HG02943 (cell line): ENCODE results near the gene RFNG.

Experiments
- ATAC-seq: cut with Tn5 transposase; IDR thresholded peaks from one replicate; pipeline ENCODE4 v1.9.1; 2021; ENCODE audit warnings: mild to moderate bottlenecking, low read depth, moderate library complexity; ENCODE audit not compliant: unreplicated experiment

Gene RFNG

GRCh38 chr17:82051776-82052637 is at the start of gene RFNG, which contains the start of gene GPS1:
RFNG (minus strand) TSS chr17:82051811; CDS start chr17:82051766, 45 bp downstream.
GPS1 (plus strand) TSS chr17:82051898; CDS start chr17:82051932, 34 bp downstream.
- ATAC-seq = no peak

GRCh38 chr17:82101301-82101715 is 49.7 kb upstream of the RFNG start:
- ATAC-seq = no peak

- no peak for ATAC-seq
Observed at GRCh38 chr17:82100502-82101298, 49.1 kb upstream of the RFNG start.

GRCh38 chr17:82098939-82099763 is 47.5 kb upstream of the RFNG start:
- peak; percentile 12 for ATAC-seq

GRCh38 chr17:82098169-82098938 is 46.7 kb upstream of the RFNG start, which contains the start of gene FASN:
FASN (minus strand) TSS chr17:82098236; CDS start chr17:82096445, 1,791 bp downstream.
- peak; percentile 62 for ATAC-seq

- no peak for ATAC-seq
Observed at GRCh38 chr17:82097919-82098168, 46.2 kb upstream of the RFNG start.

- no peak for ATAC-seq
Observed at GRCh38 chr17:82097184-82097918, 45.7 kb upstream of the RFNG start.

- ATAC-seq = no peak
Observed at GRCh38 chr17:82096709-82097183, 45.1 kb upstream of the RFNG start.

GRCh38 chr17:82095777-82096708 is 44.4 kb upstream of the RFNG start:
- ATAC-seq = no peak

GRCh38 chr17:82094931-82095776 is 43.5 kb upstream of the RFNG start:
- no peak for ATAC-seq

GRCh38 chr17:82092995-82093751 is 41.6 kb upstream of the RFNG start:
- ATAC-seq = no peak

- ATAC-seq = no peak
Observed at GRCh38 chr17:82092628-82092994, 41.0 kb upstream of the RFNG start.

- ATAC-seq = no peak
Observed at GRCh38 chr17:82092094-82092586, 40.5 kb upstream of the RFNG start.

GRCh38 chr17:82091264-82092066 is 39.9 kb upstream of the RFNG start:
- no peak for ATAC-seq

- no peak for ATAC-seq
Observed at GRCh38 chr17:82090549-82091263, 39.1 kb upstream of the RFNG start.
